HepG2 (cell line): ENCODE data around the gene MAPK8IP3. TPM values are rescaled to one million over a fixed set of nuclear protein-coding genes. Genes with fewer than 3 reads are reported as not detected.
A peak's percentile ranks its signal among the peaks of the same experiment; 100 is the strongest.

Experiments used
- ATAC-seq: fragments of 200-7000 bp; cut with Tn5 transposase; 3 replicates; pipeline ENCODE4 v1.9.1; 2020; ENCODE audit warnings: mild to moderate bottlenecking, moderate library complexity
- BruUV-seq: library from RNA; stranded (reverse); fragments of 400-500 nt; replicated peaks from 2 replicates; lab custom pipeline; 2021; lab: Mats Ljungman, UMichigan
- CTCF ChIA-PET: fragments of 300-600 bp; formaldehyde crosslinking; extraction: SDS; loops from one replicate; lab custom pipeline; 2021; ENCODE audit warnings: low total read pairs, inconsistent platforms, low intra/inter-chr PET ratio; lab: Yijun Ruan, JAX
- POLR2A ChIA-PET: fragments of 350-600 bp; sonication (Branson Sonifier 250); formaldehyde crosslinking; loops from one replicate; lab custom pipeline; 2020; ENCODE audit warnings: antibody characterized with exemption, inconsistent platforms; lab: Yijun Ruan, JAX
- DNase-seq: peaks from one replicate; pipeline ENCODE4 v3.0.0-alpha.2; 2015; ENCODE audit warnings: low spot score
- FAIRE-seq: peaks from 3 replicates; lab custom pipeline; 2011; peaks lifted over from hg19 to GRCh38; lab: Jason Lieb, UNC
- H2AFZ ChIP-seq: one replicate; pipeline ENCODE4 v1.6.1; 2011; ENCODE audit warnings: low read length, inconsistent platforms
- H3K27ac ChIP-seq: fragments of 300-600 bp; 3 replicates; pipeline ENCODE4 v1.8.0; 2011; ENCODE audit warnings: mixed run types, mild to moderate bottlenecking, mixed read lengths, low read length, inconsistent platforms; ENCODE audit not compliant: insufficient read depth; ENCODE audit errors: extremely low read length
- H3K27me3 ChIP-seq, 2 experiments: fragments of 200-600 bp in 1 of 2; 2 replicates in 1 of 2; 3 replicates in 1 of 2; pipeline versions ENCODE4 v1.6.0 to v1.8.0; 2011; ENCODE audit warnings: low read length in 2 of 2, mild to moderate bottlenecking in 2 of 2, moderate library complexity in 2 of 2, inconsistent platforms in 1 of 2; ENCODE audit not compliant: insufficient read depth in 2 of 2, control insufficient read depth in 1 of 2
- H3K36me3 ChIP-seq, 2 experiments: fragments of 200-600 bp in 1 of 2; replicated peaks in 1 of 2; 2 replicates in 1 of 2; 3 replicates in 1 of 2; pipeline versions ENCODE4 v1.5.1 to v1.8.0; 2011; ENCODE audit warnings: low read length in 2 of 2, inconsistent platforms in 1 of 2; ENCODE audit not compliant: insufficient read depth in 2 of 2, control insufficient read depth in 1 of 2
- H3K4me1 ChIP-seq: 2 replicates; pipeline ENCODE4 v1.5.1; 2012; ENCODE audit warnings: low read length, inconsistent platforms; ENCODE audit not compliant: insufficient read depth
- H3K4me2 ChIP-seq: 2 replicates; pipeline ENCODE4 v1.6.0; 2011; ENCODE audit warnings: low read depth, low read length, inconsistent platforms
- H3K4me3 ChIP-seq, 3 experiments: fragments of 200-600 bp in 1 of 3; sonication (generic), shearing (Covaris generic) in 1 of 3; replicated peaks in 1 of 3; 2 replicates each; pipeline ENCODE4 v1.5.1; 2011 to 2016; ENCODE audit warnings: low read length in 3 of 3, inconsistent platforms in 2 of 3, low read depth in 2 of 3, mild to moderate bottlenecking in 2 of 3, control low read depth in 1 of 3, mixed read lengths in 1 of 3; ENCODE audit not compliant: insufficient read depth in 1 of 3
- H3K79me2 ChIP-seq: one replicate; pipeline ENCODE4 v1.6.1; 2011; ENCODE audit warnings: low read length, inconsistent platforms; ENCODE audit not compliant: insufficient read depth
- H3K9ac ChIP-seq: 2 replicates; pipeline ENCODE4 v1.6.0; 2011; ENCODE audit warnings: mild to moderate bottlenecking, low read depth, low read length, inconsistent platforms; ENCODE audit not compliant: insufficient read depth
- H3K9me3 ChIP-seq: 2 replicates; pipeline ENCODE4 v1.5.1; 2012; ENCODE audit warnings: mild to moderate bottlenecking, low read length
- H4K20me1 ChIP-seq: 2 replicates; pipeline ENCODE4 v1.6.0; 2011; ENCODE audit warnings: inconsistent platforms, mild to moderate bottlenecking, low read length, moderate library complexity; ENCODE audit not compliant: insufficient read depth
- ARNTL ChIP-seq: sonication (generic); formaldehyde crosslinking; IDR thresholded peaks from 2 replicates; pipeline ENCODE4 v1.4.0; 2020; ENCODE audit warnings: mild to moderate bottlenecking, missing genetic modification reagents
- CCDC6 ChIP-seq: sonication (generic); formaldehyde crosslinking; IDR thresholded peaks from 2 replicates; pipeline ENCODE4 v1.8.1; 2022; ENCODE audit warnings: mild to moderate bottlenecking, missing genetic modification reagents, moderate library complexity
- MED1 ChIP-seq: sonication (generic); formaldehyde crosslinking; IDR thresholded peaks from 2 replicates; pipeline ENCODE4 v1.4.0; 2020; ENCODE audit warnings: missing genetic modification reagents
- MLLT10 ChIP-seq: sonication (generic); formaldehyde crosslinking; IDR thresholded peaks from 2 replicates; pipeline ENCODE4 v1.4.0; 2020; ENCODE audit warnings: missing genetic modification reagents
- PRMT3 ChIP-seq: sonication (generic); formaldehyde crosslinking; IDR thresholded peaks from 2 replicates; pipeline ENCODE4 v1.8.1; 2022; ENCODE audit warnings: low read depth, mild to moderate bottlenecking, moderate library complexity, missing genetic modification reagents, borderline replicate concordance
- ZNF274 ChIP-seq: sonication (generic); formaldehyde crosslinking; IDR thresholded peaks from 2 replicates; pipeline ENCODE4 v1.5.1; 2020; ENCODE audit warnings: mild to moderate bottlenecking, missing genetic modification reagents
- ZNF883 ChIP-seq: sonication (generic); formaldehyde crosslinking; IDR thresholded peaks from 2 replicates; pipeline ENCODE4 v1.5.1; 2020; ENCODE audit warnings: mild to moderate bottlenecking, missing genetic modification reagents; ENCODE audit errors: not compliant biosample characterization
- WGBS: methylation state at CpG from one replicate; pipeline ENCODE4 v1.1.6; 2017; ENCODE audit warnings: low lambda C conversion rate; 5-methylcytosine and 5-hydroxymethylcytosine counted together
- in situ Hi-C: cut with HindIII; loops from 2 replicates; pipeline ENCODE4 v1.10.0; 2017; ENCODE audit warnings: low pct_unique_long_range_greater_than_20kb; ENCODE audit not compliant: extremely low pct_ligation_motif_present
- intact Hi-C: fragments of 100-400 bp; cut with micrococcal nuclease; formaldehyde crosslinking; loops from one replicate; pipeline ENCODE4 v1.10.0; 2022; ENCODE audit not compliant: unreplicated experiment
- polyA plus RNA-seq, 8 experiments: library from polyadenylated mRNA; depleted of rRNA in 3 of 8; stranded (reverse) in 7 of 8; unstranded in 1 of 8; fragments of >200 nt; fragmentation: Illumina TruSeq in 4 of 8; extraction: Trizol in 4 of 8; gene quantifications; 2 replicates each; pipeline versions ENCODE4 v1.2.1 to v1.2.3, GENCODE V29; 2011 to 2016; ENCODE audit warnings: low read depth in 4 of 8, missing spikeins in 1 of 8, mixed read lengths in 1 of 8; ENCODE audit not compliant: insufficient read depth in 1 of 8
- total RNA-seq, 5 experiments: library from RNA; depleted of rRNA; stranded (reverse); fragments of >200 nt; fragmentation: Illumina TruSeq; extraction: Trizol; gene quantifications; 2 replicates each; pipeline ENCODE4 v1.2.3, GENCODE V29; 2016; ENCODE audit warnings: low read depth in 1 of 5
- TF ChIP-seq, protein P1 (sequence below): sonication (generic); formaldehyde crosslinking; IDR thresholded peaks from 2 replicates; pipeline ENCODE4 v1.4.0; 2020; ENCODE audit warnings: missing genetic modification reagents, borderline replicate concordance
- TF ChIP-seq, protein P2 (sequence below): sonication (generic); formaldehyde crosslinking; IDR thresholded peaks from 2 replicates; pipeline ENCODE4 v1.4.0; 2020; ENCODE audit warnings: missing genetic modification reagents, borderline replicate concordance
- TF ChIP-seq, protein P3 (sequence below): sonication (generic); formaldehyde crosslinking; IDR thresholded peaks from 2 replicates; pipeline ENCODE4 v1.4.0; 2020; ENCODE audit warnings: missing genetic modification reagents

Gene MAPK8IP3
- total and polyA plus RNA-seq, 2 of the 13 experiments (the other 11 are each of a cell fraction or from before 2014, with no cell fraction given), result 25.1 to 41.7 TPM

DNA sequence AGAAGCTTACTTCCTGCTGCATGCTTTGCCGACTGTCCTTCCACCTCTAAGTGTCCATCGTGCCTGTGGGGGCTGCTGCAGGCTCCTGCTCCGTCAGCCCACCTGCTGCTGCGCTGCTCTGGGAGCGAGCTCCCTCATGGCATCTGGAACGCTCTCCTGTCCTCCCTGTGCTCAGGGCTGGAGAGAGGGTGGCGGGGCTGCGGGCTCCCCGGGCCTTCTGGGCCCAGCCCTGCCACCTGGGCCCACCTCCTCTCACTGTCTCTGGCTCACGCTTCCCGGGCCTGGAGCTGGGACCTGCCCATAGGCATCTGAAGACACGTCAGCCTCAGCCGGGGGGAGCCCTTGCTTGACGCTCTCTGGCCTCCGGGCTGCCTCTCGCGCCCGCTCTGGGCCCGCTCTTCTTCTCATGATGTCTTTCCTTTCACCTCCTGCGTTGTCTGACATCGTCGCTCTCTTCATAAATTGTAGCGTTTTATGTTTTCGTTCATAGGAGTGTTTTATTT is 38.4 kb downstream of the MAPK8IP3 start:
- Histone ChIP-seq H3K9ac (no peak overlapping the region), H3K4me3 (no peak overlapping the region), H3K36me3 (peaks cover 13 to 45% of the 10 kb centered on the region in 2 experiments; a peak in 4 of 5 replicates), H3K27me3 (no peaks in the 10 kb centered on the region), H2AFZ (no peak overlapping the region), H3K27ac (no peak overlapping the region), H3K4me1 (no peaks in the 10 kb centered on the region), H3K4me2 (no peak overlapping the region), H4K20me1 (no peaks in the 10 kb centered on the region; the same call in 1 of the 2 replicates), H3K79me2 (no peaks in the 10 kb centered on the region), H3K9me3 (no peaks in the 10 kb centered on the region)
- no peak for TF ChIP-seq MED1 (CRISPR knock-in tag)
- TF ChIP-seq, protein P1, sequence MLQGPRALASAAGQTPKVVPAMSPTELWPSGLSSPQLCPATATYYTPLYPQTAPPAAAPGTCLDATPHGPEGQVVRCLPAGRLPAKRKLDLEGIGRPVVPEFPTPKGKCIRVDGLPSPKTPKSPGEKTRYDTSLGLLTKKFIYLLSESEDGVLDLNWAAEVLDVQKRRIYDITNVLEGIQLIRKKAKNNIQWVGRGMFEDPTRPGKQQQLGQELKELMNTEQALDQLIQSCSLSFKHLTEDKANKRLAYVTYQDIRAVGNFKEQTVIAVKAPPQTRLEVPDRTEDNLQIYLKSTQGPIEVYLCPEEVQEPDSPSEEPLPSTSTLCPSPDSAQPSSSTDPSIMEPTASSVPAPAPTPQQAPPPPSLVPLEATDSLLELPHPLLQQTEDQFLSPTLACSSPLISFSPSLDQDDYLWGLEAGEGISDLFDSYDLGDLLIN (CRISPR knock-in tag), result no peak
- TF ChIP-seq ZNF883 (CRISPR knock-in tag), result no peak
- no peak for TF ChIP-seq CCDC6 (CRISPR knock-in tag)
- no peak for FAIRE-seq
- ChIA-PET CTCF (no interaction called here), POLR2A (no interaction called here)
- no TSS peak for BruUV-seq
- 97% methylated on average over 16 of the region's 24 CpGs for WGBS
- no peak for DNase-seq
- intact Hi-C loops (no loop called here), in situ Hi-C loops (no loop called here)
- no peak for ATAC-seq

DNA sequence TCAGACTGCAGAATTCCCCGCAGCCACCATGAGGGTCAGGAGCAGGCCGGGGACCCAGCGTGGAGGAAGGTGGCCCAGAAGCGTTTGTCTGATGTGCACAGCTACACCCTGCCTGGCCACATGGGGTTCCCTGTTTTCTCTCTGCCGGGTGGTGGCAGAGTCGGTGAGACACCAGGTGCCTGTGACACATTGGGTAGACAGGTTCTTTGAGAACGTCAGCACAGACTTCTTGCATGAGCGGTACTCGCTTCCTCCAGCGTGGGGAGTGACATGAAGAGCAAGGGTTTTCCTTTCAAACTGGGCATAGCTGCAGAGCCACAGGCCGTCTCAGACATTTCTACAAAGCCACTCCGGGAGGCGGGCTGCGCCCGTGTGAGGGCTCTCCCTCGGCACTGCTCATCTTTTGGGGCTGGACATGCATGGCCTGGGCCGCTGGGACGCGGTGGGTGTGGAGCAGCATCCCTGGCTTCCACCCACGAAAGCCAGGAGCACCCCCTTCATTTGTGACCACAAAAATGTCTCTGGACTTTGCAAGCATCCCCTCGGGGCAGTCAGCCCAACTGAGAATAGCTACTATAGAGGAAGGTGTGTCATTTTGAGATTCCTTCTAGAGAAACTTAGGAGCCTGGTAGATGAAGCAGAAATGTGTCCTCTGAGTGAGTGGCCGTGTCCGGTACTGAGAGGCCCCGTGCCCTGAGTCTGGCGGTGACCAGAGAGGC is 39.3 kb downstream of the MAPK8IP3 start:
- DNase-seq (no peak), ATAC-seq (no peak), FAIRE-seq (no peak)
- Histone ChIP-seq H3K4me1 (no peaks in the 10 kb centered on the region), H3K9me3 (no peaks in the 10 kb centered on the region), H3K4me3 (no peak overlapping the region), H3K27ac (no peak overlapping the region), H3K9ac (no peak overlapping the region), H3K36me3 (peaks cover 15 to 50% of the 10 kb centered on the region in 2 experiments; a peak in 4 of 5 replicates), H3K27me3 (no peaks in the 10 kb centered on the region), H3K4me2 (no peak overlapping the region), H3K79me2 (no peaks in the 10 kb centered on the region), H4K20me1 (no peaks in the 10 kb centered on the region), H2AFZ (no peak overlapping the region)
- ChIA-PET CTCF (no interaction called here), POLR2A (no interaction called here)
- BruUV-seq, result TSS peak; percentile 24
- in situ Hi-C loops (no loop called here), intact Hi-C loops (no loop called here)
- WGBS, result 96% methylated on average over 14 of the region's 25 CpGs
- TF ChIP-seq, protein P2, sequence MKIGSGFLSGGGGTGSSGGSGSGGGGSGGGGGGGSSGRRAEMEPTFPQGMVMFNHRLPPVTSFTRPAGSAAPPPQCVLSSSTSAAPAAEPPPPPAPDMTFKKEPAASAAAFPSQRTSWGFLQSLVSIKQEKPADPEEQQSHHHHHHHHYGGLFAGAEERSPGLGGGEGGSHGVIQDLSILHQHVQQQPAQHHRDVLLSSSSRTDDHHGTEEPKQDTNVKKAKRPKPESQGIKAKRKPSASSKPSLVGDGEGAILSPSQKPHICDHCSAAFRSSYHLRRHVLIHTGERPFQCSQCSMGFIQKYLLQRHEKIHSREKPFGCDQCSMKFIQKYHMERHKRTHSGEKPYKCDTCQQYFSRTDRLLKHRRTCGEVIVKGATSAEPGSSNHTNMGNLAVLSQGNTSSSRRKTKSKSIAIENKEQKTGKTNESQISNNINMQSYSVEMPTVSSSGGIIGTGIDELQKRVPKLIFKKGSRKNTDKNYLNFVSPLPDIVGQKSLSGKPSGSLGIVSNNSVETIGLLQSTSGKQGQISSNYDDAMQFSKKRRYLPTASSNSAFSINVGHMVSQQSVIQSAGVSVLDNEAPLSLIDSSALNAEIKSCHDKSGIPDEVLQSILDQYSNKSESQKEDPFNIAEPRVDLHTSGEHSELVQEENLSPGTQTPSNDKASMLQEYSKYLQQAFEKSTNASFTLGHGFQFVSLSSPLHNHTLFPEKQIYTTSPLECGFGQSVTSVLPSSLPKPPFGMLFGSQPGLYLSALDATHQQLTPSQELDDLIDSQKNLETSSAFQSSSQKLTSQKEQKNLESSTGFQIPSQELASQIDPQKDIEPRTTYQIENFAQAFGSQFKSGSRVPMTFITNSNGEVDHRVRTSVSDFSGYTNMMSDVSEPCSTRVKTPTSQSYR (CRISPR knock-in tag), result no peak
- TF ChIP-seq PRMT3 (CRISPR knock-in tag) (no peak), ARNTL (no peak), ZNF274 (CRISPR knock-in tag) (no peak), MLLT10 (no peak)
- TF ChIP-seq, protein P3, sequence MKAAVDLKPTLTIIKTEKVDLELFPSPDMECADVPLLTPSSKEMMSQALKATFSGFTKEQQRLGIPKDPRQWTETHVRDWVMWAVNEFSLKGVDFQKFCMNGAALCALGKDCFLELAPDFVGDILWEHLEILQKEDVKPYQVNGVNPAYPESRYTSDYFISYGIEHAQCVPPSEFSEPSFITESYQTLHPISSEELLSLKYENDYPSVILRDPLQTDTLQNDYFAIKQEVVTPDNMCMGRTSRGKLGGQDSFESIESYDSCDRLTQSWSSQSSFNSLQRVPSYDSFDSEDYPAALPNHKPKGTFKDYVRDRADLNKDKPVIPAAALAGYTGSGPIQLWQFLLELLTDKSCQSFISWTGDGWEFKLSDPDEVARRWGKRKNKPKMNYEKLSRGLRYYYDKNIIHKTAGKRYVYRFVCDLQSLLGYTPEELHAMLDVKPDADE (CRISPR knock-in tag), result no peak
